HepG2 (cell line): ENCODE data around the gene SIGLEC7. TPM values are rescaled to one million over a fixed set of nuclear protein-coding genes. Genes with fewer than 3 reads are reported as not detected.

Source experiments
- ARNTL ChIP-seq: sonication (generic); formaldehyde crosslinking; IDR thresholded peaks from 2 replicates; pipeline ENCODE4 v1.4.0; 2020; ENCODE audit warnings: mild to moderate bottlenecking, missing genetic modification reagents
- CENPX ChIP-seq: sonication (generic); formaldehyde crosslinking; IDR thresholded peaks from 2 replicates; pipeline ENCODE4 v1.9.0; 2021; ENCODE audit warnings: mild to moderate bottlenecking, missing genetic modification reagents, moderate library complexity
- CHD2 ChIP-seq: IDR thresholded peaks from 2 replicates; pipeline ENCODE4 v1.6.1; 2011; ENCODE audit warnings: low read depth, low read length, improper control_type of control experiment
- HNRNPUL1 ChIP-seq: fragments of 200-400 bp; formaldehyde crosslinking; IDR thresholded peaks from 2 replicates; pipeline ENCODE4 v1.6.1; 2017; ENCODE audit warnings: low read depth, mild to moderate bottlenecking, low read length, moderate library complexity
- ISL2 ChIP-seq: sonication (generic); formaldehyde crosslinking; IDR thresholded peaks from 2 replicates; pipeline ENCODE4 v1.5.0; 2020; ENCODE audit warnings: missing genetic modification reagents
- KDM4B ChIP-seq: sonication (generic); formaldehyde crosslinking; IDR thresholded peaks from 2 replicates; pipeline ENCODE4 v1.4.0; 2020; ENCODE audit warnings: missing genetic modification reagents
- KMT2B ChIP-seq: IDR thresholded peaks from 2 replicates; pipeline ENCODE4 v1.6.1; 2016; ENCODE audit warnings: missing genetic modification reagents, missing compliant biosample characterization
- NFYB ChIP-seq: sonication (generic); formaldehyde crosslinking; IDR thresholded peaks from 2 replicates; pipeline ENCODE4 v1.4.0; 2020; ENCODE audit warnings: missing genetic modification reagents
- RELA ChIP-seq: sonication (generic); formaldehyde crosslinking; IDR thresholded peaks from 2 replicates; pipeline ENCODE4 v1.4.0; 2020; ENCODE audit warnings: missing genetic modification reagents
- TCF7L2 ChIP-seq: IDR thresholded peaks from 2 replicates; pipeline ENCODE4 v1.6.1; 2011; ENCODE audit warnings: mild to moderate bottlenecking, low read depth, low read length, moderate library complexity
- XRCC5 ChIP-seq: fragments of 200-400 bp; formaldehyde crosslinking; optimal IDR thresholded peaks from 2 replicates; pipeline ENCODE3; 2017; ENCODE audit warnings: mild to moderate bottlenecking, low read length
- ZBTB42 ChIP-seq: sonication (generic); formaldehyde crosslinking; IDR thresholded peaks from 2 replicates; pipeline ENCODE4 v1.5.0; 2020; ENCODE audit warnings: mild to moderate bottlenecking, missing genetic modification reagents
- ZNF17 ChIP-seq: sonication (generic); formaldehyde crosslinking; IDR thresholded peaks from 2 replicates; pipeline ENCODE4 v1.5.0; 2020; ENCODE audit warnings: mild to moderate bottlenecking, missing genetic modification reagents
- ZNF264 ChIP-seq: sonication (generic); formaldehyde crosslinking; IDR thresholded peaks from 2 replicates; pipeline ENCODE4 v1.4.0; 2020; ENCODE audit warnings: missing genetic modification reagents
- ZNF276 ChIP-seq: sonication (generic); formaldehyde crosslinking; IDR thresholded peaks from 2 replicates; pipeline ENCODE4 v1.4.0; 2020; ENCODE audit warnings: mild to moderate bottlenecking, low read depth, missing genetic modification reagents
- ZNF3 ChIP-seq: IDR thresholded peaks from 2 replicates; pipeline ENCODE4 v1.7.0; 2017; ENCODE audit warnings: inconsistent platforms
- polyA plus RNA-seq, 8 experiments: library from polyadenylated mRNA; depleted of rRNA in 3 of 8; stranded (reverse) in 7 of 8; unstranded in 1 of 8; fragments of >200 nt; fragmentation: Illumina TruSeq in 4 of 8; extraction: Trizol in 4 of 8; gene quantifications; 2 replicates each; pipeline versions ENCODE4 v1.2.1 to v1.2.3, GENCODE V29; 2011 to 2016; ENCODE audit warnings: low read depth in 4 of 8, missing spikeins in 1 of 8, mixed read lengths in 1 of 8; ENCODE audit not compliant: insufficient read depth in 1 of 8
- total RNA-seq, 5 experiments: library from RNA; depleted of rRNA; stranded (reverse); fragments of >200 nt; fragmentation: Illumina TruSeq; extraction: Trizol; gene quantifications; 2 replicates each; pipeline ENCODE4 v1.2.3, GENCODE V29; 2016; ENCODE audit warnings: low read depth in 1 of 5
- TF ChIP-seq, protein P1 (sequence below), 2 experiments: sonication (generic) in 1 of 2; formaldehyde crosslinking in 1 of 2; IDR thresholded peaks; 2 replicates each; pipeline versions ENCODE4 v1.5.1 to v1.6.1; 2011 to 2020; ENCODE audit warnings: borderline replicate concordance in 1 of 2, low read depth in 1 of 2, low read length in 1 of 2, mild to moderate bottlenecking in 1 of 2, missing genetic modification reagents in 1 of 2, moderate library complexity in 1 of 2
- TF ChIP-seq, protein P2 (sequence below): sonication (generic); formaldehyde crosslinking; IDR thresholded peaks from 2 replicates; pipeline ENCODE4 v1.5.0; 2020; ENCODE audit warnings: mild to moderate bottlenecking, missing genetic modification reagents, borderline replicate concordance

SIGLEC7 gene
- total and polyA plus RNA-seq, 2 of the 13 experiments (the other 11 are each of a cell fraction or from before 2014, with no cell fraction given), result not detected

GRCh38 chr19:51108066-51108804 is 33.9 kb upstream of the SIGLEC7 start, which contains the start of gene CTU1 (continued):
- peak; percentile 28; the same call in 1 of the 2 replicates for TF ChIP-seq NFYB (CRISPR knock-in tag)
- TF ChIP-seq ZBTB42, result no peak
- TF ChIP-seq CENPX (CRISPR knock-in tag), result no peak
- no peak for TF ChIP-seq ZNF3 (CRISPR knock-in tag)
- TF ChIP-seq KDM4B (CRISPR knock-in tag), result no peak
- TF ChIP-seq CHD2, result peak; percentile 41; the same call in 1 of the 2 replicates
- peak; percentile 32 for TF ChIP-seq XRCC5
- TF ChIP-seq ISL2, result peak; percentile 63; the same call in 1 of the 2 replicates
- no peak for TF ChIP-seq TCF7L2
- TF ChIP-seq, protein P1, sequence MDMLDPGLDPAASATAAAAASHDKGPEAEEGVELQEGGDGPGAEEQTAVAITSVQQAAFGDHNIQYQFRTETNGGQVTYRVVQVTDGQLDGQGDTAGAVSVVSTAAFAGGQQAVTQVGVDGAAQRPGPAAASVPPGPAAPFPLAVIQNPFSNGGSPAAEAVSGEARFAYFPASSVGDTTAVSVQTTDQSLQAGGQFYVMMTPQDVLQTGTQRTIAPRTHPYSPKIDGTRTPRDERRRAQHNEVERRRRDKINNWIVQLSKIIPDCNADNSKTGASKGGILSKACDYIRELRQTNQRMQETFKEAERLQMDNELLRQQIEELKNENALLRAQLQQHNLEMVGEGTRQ (IDR thresholded peaks at IDR 0.05; ENCODE audit: low read depth, low read length), result no peak
- TF ChIP-seq, protein P1 (CRISPR knock-in tag; IDR thresholded peaks at IDR 0.05; ENCODE audit: borderline replicate concordance), result peak; percentile 14; the same call in 1 of the 2 replicates
- TF ChIP-seq, protein P2, sequence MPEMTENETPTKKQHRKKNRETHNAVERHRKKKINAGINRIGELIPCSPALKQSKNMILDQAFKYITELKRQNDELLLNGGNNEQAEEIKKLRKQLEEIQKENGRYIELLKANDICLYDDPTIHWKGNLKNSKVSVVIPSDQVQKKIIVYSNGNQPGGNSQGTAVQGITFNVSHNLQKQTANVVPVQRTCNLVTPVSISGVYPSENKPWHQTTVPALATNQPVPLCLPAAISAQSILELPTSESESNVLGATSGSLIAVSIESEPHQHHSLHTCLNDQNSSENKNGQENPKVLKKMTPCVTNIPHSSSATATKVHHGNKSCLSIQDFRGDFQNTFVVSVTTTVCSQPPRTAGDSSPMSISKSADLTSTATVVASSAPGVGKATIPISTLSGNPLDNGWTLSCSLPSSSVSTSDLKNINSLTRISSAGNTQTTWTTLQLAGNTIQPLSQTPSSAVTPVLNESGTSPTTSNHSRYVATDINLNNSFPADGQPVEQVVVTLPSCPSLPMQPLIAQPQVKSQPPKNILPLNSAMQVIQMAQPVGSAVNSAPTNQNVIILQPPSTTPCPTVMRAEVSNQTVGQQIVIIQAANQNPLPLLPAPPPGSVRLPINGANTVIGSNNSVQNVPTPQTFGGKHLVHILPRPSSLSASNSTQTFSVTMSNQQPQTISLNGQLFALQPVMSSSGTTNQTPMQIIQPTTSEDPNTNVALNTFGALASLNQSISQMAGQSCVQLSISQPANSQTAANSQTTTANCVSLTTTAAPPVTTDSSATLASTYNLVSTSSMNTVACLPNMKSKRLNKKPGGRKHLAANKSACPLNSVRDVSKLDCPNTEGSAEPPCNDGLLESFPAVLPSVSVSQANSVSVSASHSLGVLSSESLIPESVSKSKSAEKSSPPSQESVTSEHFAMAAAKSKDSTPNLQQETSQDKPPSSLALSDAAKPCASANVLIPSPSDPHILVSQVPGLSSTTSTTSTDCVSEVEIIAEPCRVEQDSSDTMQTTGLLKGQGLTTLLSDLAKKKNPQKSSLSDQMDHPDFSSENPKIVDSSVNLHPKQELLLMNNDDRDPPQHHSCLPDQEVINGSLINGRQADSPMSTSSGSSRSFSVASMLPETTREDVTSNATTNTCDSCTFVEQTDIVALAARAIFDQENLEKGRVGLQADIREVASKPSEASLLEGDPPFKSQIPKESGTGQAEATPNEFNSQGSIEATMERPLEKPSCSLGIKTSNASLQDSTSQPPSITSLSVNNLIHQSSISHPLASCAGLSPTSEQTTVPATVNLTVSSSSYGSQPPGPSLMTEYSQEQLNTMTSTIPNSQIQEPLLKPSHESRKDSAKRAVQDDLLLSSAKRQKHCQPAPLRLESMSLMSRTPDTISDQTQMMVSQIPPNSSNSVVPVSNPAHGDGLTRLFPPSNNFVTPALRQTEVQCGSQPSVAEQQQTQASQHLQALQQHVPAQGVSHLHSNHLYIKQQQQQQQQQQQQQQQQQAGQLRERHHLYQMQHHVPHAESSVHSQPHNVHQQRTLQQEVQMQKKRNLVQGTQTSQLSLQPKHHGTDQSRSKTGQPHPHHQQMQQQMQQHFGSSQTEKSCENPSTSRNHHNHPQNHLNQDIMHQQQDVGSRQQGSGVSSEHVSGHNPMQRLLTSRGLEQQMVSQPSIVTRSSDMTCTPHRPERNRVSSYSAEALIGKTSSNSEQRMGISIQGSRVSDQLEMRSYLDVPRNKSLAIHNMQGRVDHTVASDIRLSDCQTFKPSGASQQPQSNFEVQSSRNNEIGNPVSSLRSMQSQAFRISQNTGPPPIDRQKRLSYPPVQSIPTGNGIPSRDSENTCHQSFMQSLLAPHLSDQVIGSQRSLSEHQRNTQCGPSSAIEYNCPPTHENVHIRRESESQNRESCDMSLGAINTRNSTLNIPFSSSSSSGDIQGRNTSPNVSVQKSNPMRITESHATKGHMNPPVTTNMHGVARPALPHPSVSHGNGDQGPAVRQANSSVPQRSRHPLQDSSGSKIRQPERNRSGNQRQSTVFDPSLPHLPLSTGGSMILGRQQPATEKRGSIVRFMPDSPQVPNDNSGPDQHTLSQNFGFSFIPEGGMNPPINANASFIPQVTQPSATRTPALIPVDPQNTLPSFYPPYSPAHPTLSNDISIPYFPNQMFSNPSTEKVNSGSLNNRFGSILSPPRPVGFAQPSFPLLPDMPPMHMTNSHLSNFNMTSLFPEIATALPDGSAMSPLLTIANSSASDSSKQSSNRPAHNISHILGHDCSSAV (CRISPR knock-in tag), result no peak
- no peak; the same call in 1 of the 2 replicates for TF ChIP-seq KMT2B (CRISPR knock-in tag)
- TF ChIP-seq RELA, result no peak
- no peak for TF ChIP-seq ARNTL (CRISPR knock-in tag)
- peak; percentile 5; the same call in 1 of the 2 replicates for TF ChIP-seq ZNF264 (CRISPR knock-in tag)
- TF ChIP-seq ZNF17, result no peak
- TF ChIP-seq ZNF276, result no peak
- no peak for TF ChIP-seq HNRNPUL1
